GM19438 (cell line): Measurements from ENCODE around the gene ARHGEF39.
"Not testable (repeated sequence)": the region's sequence is repeated elsewhere in the genome, so short reads cannot be mapped to it uniquely, and the experiment has no call there.

ENCODE experiments used
- ATAC-seq: cut with Tn5 transposase; IDR thresholded peaks from one replicate; pipeline ENCODE4 v1.9.1; 2021; ENCODE audit warnings: low read depth; ENCODE audit not compliant: unreplicated experiment

Gene ARHGEF39

DNA sequence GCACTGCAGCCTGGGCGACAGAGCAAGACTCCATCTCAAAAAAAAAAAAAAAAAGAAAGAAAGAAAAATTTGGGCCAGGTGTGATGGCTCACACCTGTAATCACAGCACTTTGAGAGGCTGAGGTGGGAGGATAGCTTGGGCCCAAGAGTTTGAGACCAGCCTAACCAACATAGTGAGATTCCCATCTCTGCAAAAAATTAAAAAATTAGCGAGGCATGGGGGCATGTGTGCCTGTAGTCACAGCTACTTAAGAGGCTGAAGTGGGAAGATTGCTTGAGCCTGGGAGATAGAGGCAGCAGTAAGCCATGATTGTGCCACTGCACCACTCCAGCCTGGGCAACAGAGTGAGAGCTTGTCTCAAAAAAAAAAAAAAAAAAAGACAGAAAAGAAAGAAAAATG lies 11.4 kb downstream of the ARHGEF39 start:
- ATAC-seq, result no peak

DNA sequence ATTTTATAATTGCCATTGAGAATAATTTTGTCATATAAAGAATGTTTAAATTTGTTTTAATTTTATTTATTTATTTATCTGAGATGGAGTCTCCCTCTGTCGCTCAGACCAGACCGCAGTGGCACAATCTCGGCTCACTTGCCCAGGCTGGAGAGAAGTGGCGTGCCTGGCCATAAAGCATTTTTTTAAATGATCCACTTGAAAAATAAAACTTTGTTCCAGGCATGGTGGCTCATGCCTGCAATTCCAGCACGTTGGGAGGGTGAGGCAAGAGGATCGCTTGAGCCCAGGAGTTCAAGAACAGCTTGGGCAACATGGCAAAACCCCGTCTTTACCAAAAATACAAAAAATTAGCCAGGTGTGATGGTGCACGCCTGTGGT lies 12.2 kb downstream of the ARHGEF39 start:
- ATAC-seq, result no peak

DNA sequence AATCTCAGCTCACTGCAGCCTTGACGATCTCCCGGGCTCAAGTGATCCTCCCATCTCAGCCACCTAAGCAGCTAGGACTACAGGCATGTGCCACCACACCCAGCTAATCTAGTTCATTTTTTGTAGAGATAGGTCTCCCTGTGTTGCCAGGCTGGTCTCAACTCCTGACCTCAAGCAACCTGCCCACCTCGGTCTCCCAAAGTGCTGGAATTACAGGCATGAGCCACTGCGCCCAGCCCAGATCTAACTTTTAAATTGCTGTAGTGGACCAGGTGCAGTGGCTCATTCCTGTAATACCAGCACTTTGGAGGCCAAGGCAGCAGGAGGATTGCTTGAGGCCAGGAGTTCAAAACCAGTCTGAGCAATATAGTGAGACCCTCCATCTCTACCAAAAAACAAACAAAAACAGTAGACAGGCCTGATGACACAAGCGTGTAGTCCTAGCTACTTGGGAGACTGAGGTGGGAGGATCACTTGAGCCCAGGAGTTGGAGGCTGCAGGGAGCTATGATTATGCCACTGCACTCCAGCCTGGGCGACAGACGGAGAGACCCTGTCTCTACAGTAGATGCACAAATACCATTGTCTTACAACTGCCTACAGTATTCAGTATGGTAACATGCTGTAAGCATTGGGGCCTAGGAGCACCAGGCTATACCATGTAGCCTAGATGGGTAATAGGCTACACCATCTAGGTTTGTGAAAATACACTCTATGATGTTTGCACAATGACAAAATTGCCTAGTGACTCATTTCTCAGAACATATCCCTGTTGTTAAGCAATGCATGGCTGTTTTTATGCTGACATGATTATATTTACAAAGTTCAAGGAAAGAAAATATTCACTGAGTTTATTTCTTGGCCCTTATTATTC lies 12.8 kb downstream of the ARHGEF39 start:
- ATAC-seq, result no peak

DNA sequence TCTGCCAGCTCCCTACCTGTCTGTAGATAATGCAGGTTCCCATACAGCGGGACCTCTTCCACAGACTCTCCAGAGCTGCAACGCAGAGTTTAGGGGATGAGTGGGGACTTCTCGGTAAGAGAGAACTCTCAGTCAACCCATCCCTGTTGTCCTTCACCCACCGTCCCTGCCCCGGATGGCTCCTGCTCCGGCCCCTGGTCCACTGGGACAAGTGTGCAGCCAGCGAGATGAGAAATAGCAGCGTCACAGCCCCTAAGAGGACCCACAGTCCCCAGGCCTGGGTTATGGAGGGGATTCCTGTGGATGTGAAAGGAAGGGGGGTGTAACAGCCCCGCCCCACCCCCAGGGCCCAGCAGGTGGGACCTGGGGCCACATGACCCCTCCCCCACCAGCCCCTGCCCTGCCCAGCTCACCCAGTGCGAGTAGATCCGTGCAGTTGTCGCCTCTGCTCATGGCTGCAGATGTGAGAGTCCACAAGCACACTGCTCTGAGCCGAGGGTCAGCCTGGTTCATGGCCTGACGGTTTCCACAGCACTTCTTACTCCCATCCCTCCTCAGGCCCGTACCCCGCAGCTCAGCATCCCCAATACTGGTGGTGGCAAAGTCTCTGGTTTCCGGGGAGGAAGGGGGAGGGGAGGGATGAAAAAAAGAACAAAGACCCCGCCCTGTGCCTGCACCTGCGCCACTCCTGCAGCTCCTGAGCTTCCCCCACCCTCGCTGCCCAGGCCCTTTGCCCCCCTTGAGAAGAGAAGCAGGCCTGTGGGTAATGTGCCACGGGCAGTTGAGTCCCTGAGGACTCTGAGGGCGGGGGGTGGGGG lies 14.4 kb downstream of the ARHGEF39 start, which contains the start of gene SIT1:
TSS of gene SIT1 (minus strand) at position 591 of the 818 bp plus-strand sequence. CDS start at position 513, 78 bp downstream.
- ATAC-seq, result no peak

DNA sequence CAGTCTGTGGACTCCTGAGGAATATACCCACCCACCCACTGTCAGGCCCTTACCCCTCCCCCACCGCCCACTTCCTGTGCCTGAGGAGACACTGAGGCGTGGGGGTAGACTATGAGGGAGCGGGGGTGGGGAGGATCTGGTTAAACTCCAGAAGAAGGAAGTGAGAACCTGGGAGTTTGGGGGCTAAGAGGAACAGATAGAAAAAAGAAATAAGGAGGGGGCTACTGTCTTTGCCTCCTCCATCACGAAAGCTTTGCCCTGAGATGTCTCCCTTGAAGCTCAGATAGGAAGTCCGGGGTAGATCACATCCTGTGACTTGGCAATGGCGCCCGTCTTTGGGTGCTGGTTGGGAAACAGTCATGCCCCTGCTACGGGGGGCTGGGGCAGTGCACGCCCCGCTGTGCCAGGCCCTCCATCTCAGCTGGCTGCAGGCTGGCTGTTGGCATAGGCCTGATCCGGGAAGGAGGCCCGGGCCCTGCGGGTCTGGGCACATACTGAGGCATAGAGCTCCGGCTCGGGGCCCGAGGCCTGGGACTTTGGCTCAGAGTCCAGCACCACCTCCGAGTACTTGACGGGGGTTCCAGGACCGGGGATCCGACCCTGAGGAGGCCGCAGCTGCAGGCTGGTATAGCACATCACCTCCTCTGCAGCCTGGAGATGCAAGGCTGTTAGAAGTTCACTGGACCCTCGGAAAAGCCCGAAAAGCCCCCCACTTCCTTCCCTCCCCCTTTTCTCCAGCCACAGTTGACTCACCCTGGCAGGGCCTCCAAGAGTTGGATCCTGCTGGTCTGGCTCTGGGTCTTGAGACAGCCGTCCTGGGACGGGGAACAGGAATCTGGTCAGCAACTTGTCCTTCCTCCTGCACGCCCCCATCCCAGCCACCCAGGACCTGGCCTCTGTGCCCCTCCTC lies 15.3 kb downstream of the ARHGEF39 start:
- no peak for ATAC-seq

DNA sequence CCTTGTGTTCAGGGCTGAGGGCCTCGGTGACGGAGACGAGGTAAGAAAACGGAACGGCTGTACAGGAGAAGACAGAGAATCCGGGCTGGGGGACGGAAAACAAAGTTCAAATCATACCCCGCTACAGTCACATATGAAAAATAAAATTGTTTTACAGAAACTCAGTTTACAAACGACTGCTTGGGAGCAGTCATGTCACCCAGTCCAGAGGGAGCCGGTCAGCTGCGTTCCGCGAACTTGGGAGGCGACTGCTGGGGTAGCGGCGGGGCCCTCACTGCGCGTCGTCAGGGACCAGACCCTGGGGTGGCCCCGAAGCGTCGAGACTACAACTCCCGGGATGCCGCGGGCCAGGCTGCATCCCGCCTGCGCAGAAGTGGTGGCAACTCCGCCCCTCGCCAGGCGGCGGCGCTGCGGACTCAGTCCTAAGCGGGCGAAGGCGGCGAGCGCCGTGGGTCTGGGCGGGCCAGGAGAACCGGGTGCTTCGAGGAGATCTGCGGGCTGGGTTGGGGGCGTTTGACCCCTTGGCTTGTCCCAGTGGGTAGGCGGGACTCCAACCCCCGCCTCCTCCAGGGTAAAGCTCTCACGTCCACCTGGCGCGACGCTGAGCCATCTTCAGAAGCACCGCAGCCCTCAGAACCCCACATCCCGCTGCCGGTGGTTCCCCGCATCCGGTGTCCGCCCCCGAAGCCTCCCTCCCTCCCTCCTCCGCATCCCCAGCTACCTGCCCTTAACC lies 18.3 kb downstream of the ARHGEF39 start:
- ATAC-seq, result peak; percentile 61

DNA sequence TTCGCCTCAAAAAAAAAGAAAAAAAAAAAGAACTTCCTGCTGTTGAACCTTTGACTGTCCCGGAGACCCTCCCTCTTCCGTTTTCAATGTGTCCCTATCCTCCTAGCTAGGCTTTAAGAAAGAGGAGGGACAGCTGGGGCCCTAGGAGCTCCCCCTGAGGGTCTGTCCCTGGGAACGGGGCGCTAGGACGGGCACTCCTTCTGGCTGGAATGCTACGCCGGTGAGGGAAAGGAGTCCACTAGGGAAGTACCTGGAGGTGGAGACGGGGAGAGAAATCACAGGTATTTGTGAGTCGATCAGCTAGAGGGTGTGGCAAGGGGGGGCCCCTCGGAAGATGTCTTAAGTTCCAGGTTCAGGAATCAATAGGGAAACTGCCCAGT lies 18.9 kb downstream of the ARHGEF39 start:
- ATAC-seq, result peak; percentile 4

DNA sequence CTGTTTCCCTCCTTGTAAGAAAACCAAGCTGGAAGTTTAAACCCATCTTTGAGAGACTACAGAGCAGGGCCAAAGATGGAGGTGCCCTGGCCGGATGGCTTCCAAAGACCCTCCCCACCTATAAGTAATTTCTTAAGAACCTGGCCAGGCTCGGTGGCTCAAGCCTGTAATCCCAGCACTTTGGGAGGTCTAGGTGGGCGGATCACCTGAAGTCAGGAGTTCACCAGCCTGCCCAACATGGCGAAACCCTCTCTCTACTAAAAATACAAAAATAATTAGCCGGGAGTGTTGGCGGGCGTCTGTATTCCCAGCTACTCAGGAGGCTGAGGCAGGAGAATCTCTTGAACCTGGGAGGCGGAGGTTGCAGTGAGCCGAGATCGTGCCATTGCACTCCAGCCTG lies 19.3 kb downstream of the ARHGEF39 start:
- not testable (repeated sequence) for ATAC-seq

DNA sequence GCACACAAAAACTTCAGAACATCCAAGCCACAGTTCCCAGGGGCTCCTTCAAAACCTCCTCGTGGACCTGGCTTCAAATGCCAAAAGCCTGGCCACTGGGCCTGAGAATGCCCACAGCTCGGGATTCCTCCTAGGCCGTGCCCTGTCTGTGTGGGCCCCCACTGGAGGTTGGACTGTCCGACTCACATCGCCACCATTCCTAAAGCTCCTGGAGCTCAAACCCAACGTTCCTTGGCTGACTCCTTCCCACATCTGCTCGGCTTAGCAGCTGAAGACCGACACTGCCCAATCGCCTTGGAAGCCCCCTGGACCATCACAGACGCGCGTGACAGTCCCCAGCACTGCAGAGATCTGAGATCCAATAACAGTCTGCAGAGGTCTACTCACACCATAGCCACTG lies 21.9 kb downstream of the ARHGEF39 start:
- ATAC-seq, result no peak

DNA sequence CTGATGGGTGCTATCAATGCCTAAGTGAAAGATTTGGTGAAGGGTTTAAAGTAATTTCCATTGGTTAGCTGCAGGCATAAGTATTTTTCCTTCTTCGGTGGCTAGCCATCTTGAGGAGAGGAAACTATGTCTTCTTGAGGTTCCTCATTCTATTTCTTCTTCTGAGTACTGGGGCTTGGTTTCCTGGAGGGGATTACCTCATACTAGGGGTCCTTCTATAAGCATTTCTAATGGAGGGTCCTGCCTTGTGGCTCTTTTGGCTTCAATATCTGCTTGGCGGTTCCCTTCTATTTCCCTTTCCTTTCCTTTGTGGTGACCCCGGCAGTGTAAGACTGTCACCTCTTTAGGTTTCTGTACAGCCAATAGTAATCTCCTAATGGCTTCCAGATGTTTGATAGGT lies 23.5 kb downstream of the ARHGEF39 start:
- not testable (repeated sequence) for ATAC-seq

DNA sequence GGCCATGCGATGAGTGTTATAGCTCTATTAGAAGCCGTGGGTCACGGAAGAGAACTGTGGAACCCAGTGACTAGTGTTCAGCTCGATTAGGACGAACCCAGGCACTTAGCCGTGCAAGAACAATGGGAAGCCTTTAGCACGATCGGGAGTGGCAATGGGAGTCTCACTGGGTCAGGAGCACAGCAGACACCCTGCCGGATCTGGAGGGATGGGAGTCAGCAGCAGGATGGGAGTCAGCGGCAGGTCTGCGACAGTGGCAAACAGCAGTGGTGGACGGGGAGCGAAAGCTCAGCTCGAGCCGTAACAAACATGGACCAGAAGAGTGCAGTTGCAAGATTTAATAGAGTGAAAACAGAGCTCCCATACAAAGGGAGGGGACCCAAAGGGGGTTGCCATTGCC lies 24.6 kb downstream of the ARHGEF39 start:
- ATAC-seq, result not testable (repeated sequence)

DNA sequence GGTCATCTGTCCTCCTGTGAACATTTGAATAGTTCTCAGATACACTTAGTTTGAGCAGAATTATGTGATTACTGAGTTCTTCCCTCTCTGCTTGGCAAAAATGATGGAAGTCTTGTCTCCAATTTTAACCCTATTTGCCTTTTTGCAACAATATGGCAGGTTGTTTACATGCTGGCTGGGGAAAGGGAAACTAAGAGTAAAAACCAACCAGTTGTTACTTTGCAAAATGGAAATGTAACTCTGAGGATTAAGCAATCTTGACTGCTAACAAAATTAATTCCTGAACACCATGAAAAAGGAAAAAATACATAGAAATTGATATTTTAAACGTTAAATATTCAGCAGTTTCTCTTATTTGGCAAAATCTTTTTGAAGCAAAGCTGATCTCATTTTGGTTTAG lies 25.4 kb downstream of the ARHGEF39 start:
- no peak for ATAC-seq

DNA sequence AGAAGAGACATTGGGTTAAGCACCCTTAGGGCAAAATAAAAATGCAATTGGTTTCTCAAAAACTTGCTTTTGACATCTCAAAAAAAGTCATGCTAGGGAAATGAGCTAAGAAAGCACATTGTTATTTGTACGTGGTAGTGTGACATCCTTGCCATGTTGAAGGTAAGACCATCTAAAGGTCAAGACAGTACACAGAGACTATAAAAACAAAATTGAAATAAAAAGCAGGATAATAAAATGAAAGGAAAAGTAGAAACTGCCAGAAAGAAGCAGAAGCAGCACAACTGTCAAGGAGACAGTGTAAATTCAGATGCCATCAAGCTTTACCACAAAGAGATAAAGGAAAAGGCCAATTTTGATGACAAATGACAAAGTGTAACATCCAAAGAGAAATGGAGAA lies 25.8 kb downstream of the ARHGEF39 start:
- not testable (repeated sequence) for ATAC-seq

DNA sequence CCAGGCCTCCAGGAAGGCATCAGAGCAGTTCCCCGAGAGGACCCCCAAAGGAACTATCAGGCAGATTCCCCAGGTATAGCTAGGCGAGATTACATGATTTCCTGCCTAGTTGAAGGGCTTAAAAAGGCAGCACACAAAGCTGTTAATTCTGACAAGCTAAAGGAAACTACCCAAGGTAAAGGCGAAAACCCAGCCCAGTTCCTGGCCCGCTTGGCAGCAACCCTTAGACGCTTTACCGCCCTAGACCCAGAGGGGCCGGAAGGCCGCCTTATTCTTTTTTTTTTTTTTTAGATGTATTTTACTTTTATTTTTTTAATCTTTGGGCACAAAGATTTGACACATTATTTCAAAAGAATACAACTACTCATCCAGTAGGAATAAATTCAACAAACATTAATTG lies 26.2 kb downstream of the ARHGEF39 start:
- ATAC-seq, result not testable (repeated sequence)

DNA sequence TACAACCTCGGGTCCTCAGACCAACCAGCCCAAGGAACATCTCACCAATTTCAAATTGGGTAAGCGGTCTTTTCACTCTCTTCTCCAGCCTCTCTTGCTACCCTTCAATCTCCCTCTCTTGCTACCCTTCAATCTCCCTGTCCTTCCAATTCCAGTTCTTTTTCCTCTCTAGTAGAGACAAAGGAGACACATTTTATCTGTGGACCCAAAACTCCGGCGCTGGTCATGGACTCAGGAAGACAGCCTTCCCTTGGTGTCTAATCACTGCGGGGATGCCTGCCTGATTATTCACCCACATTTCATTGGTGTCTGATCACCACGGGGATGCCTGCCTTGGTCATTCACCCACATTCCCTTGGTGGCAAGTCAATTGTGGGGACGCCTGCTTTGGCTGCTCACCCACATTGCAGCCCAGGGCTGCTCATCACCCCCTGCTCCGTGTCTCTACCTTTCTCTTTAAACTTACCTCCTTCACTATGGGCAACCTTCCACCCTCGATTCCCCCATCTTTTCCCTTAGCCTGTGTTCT lies 27.5 kb downstream of the ARHGEF39 start:
- not testable (repeated sequence) for ATAC-seq

DNA sequence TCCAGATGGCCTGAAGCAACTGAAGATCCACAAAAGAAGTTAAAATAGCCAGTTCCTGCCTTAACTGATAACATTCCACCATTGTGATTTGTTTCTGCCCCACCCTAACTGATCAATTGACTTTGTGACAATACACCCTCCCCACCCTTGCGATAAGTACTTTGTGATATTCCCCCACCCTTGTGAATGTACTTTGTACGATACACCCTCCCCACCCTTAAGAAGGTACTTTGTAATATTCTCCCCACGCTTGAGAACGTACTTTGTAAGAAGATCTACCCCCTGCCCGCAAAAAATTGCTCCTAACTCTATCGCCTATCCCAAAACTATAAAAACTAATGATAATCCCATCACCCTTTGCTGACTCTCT lies 28.1 kb downstream of the ARHGEF39 start:
- ATAC-seq, result not testable (repeated sequence)

DNA sequence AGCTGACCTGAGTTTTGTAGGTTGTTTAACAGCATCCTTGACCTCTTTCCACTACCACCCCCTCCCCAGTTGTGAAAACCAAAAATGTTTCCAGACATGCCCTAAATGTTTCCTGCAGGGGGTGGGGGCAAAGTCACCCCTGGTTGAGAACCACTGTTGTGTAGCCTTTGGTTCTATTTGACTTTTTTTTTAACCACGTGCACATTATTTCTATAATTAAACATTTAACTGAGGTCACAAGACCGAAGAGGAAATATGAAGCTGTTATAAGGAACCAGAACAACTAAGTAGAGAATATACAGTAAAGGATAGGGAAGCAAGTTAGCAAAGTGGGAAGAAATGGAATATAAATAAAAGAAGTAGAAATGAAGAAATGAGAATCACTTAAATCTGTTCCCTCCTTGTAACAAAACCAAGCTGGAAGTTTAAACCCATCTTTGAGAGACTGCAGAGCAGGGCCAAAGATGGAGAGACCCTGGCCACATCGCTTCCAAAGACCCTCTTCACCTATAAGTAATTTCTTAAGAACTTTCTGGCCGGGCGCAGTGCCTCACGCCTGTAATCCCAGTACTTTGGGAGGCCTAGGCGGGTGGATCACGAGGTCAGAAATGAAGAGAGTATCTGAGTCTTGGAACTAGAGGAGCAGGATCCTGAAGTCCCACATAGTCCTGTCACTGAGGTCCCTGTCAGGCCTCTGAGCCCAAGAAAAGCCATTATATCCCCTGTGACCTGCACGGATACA lies 28.7 kb downstream of the ARHGEF39 start:
- ATAC-seq, result no peak

DNA sequence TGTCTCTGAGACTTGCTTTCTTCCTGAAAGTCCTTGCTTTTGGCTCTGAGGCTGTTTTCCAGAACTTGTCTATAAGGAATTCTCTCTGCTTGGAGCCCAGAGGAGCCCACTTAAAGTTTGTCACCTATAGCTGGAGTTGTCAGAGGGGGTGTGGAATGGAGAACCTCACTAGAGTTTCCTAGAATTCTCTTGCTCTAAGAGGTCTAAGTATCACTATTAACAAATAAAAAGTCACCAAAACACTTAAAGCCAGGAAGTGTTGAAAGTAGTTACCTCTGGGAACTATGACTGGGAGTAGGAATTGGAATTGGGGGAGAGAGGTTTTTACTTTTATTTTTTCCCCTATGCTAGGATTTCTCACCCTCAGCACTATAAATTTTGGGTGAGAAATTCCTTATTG lies 29.3 kb downstream of the ARHGEF39 start:
- ATAC-seq, result no peak

DNA sequence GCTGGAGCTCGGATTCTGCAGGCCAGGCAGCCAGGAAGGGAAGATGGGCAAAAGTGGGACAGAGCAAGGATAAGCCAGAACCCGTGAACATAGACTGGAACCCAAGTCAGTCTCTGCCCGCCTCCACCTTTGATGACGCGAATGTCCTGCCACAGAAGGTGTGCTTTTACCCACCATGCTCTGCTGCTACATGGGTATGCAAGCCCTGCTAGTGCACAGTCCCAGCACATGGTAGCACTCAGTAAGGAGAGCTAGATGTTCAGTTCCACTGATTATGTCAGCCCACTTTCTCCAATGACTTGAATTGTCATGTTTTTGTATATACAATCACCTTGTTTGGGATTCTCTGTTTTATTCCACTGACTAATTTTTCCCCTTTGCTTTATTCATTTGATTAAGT lies 35.4 kb downstream of the ARHGEF39 start:
- ATAC-seq, result no peak
